Activated naive CD4-positive, alpha-beta T cell treated with anti-CD3 and anti-CD28 coated beads, Interleukin-2, amount 50 U/mL, for 24 hours (primary cell): ENCODE results near the gene UBE2J2.

Experiments used
- H3K27ac Mint-ChIP-seq: one replicate; pipeline ENCODE4 v1.8.0; 2021; ENCODE audit warnings: mild to moderate bottlenecking, mixed read lengths
- H3K27me3 Mint-ChIP-seq: one replicate; pipeline ENCODE4 v1.8.0; 2021; ENCODE audit warnings: mixed read lengths
- H3K36me3 Mint-ChIP-seq: one replicate; pipeline ENCODE4 v1.8.0; 2021; ENCODE audit warnings: mixed read lengths
- H3K4me1 Mint-ChIP-seq: one replicate; pipeline ENCODE4 v1.8.0; 2021; ENCODE audit warnings: mixed read lengths
- H3K4me3 Mint-ChIP-seq: one replicate; pipeline ENCODE4 v1.8.0; 2021; ENCODE audit warnings: mild to moderate bottlenecking, mixed read lengths
- H3K9me3 Mint-ChIP-seq: one replicate; pipeline ENCODE4 v1.8.0; 2021; ENCODE audit warnings: mixed read lengths

UBE2J2 gene

DNA sequence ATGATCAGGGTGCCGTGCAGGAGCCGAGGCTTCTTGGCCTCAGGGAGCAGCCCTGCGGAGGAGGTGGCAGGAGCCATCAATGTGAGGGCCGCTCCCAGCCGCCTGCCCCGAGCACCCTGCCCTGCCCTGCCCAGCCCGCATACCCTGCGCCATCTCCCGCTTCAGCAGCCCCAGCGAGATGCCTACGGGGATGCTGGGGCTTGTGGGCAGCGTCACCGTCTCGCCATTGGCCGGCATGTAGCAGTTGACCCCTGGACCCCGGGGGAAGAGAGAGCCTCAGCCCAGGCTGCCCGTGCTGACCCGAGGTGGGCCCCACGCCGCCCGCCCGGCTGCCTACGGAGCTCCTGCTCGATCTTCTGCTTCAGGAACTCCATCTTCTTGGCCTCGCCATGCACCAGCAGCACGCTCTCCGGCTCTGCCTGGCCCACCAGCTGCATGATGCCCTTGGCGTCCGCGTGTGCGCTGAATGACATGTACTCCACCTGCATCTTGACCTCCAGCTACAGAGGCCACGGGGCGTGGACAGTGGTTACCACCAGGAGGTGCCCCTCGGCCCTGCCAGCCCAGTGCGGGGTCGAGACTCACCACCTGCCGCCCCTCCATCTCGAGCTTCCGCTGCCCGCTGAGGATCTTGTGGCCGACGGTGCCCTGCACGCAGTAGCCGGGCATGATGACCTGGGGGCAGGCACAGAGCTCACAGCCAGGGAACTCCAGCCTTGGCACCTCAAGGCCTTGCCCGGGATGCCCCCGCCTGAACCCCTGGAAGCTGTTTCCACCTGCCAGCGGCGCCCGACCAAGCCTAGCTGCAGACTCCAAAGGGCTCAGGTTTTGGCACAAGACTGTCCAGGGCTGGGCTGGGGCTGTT is 39.0 kb upstream of the UBE2J2 start:
- Mint-ChIP-seq H3K4me3 (no peak overlapping the region), H3K9me3 (no peaks in the 10 kb centered on the region), H3K27ac (no peak overlapping the region), H3K36me3 (peaks cover 6% of the 10 kb centered on the region), H3K4me1 (no peaks in the 10 kb centered on the region), H3K27me3 (no peaks in the 10 kb centered on the region)

DNA sequence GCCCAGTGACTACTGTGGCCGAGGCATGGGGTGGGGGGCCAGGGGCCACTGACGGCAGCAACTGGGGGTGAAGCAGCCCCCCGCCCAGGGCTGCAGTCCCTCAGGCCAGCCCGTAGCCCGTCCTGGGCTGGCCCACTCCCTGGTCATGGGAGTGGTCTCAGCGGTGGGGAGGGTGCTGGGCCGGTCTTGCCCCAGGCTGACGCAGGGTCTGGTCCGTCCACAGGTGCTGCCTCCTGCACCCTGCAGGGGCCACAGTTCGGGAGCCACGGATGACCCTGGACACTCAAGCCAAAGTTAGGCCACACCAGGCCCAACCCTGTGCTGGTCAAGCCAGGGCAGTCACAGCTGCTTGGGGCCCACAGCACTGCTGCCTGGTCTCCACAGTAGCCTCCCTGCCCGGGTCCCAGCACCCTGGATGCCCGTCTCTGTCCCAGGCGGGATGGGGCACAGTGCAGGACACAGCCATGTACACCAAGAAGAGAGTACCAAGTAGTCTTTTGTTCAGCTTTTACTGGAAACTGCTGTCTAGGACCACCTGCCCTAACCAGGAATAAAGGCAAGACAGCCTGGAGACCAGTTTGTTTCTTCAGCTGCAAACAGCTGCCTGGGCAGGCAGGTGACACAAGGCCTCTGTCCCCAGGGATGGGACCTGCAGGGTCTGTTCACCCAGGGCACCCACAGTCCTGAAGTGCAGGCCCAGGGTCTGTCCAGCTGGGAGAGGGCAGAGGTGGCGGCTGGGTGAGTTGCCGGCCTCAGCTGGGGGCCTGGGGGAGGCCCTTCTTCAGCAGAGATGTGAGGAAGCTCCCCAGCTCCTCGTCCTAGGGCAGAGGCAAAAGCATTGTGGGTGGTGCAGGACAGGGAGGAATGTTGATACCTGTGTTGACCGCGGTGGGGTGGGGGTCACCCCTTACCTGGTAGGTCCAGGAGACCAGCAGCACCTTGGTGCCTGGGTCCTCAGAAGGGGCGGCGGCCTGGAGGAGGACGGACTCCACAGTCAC is 37.8 kb upstream of the UBE2J2 start:
- Mint-ChIP-seq H3K4me3 (no peak overlapping the region), H3K27ac (no peak overlapping the region), H3K27me3 (no peaks in the 10 kb centered on the region), H3K9me3 (no peaks in the 10 kb centered on the region), H3K36me3 (peaks cover 3% of the 10 kb centered on the region), H3K4me1 (peaks cover 8% of the 10 kb centered on the region)

DNA sequence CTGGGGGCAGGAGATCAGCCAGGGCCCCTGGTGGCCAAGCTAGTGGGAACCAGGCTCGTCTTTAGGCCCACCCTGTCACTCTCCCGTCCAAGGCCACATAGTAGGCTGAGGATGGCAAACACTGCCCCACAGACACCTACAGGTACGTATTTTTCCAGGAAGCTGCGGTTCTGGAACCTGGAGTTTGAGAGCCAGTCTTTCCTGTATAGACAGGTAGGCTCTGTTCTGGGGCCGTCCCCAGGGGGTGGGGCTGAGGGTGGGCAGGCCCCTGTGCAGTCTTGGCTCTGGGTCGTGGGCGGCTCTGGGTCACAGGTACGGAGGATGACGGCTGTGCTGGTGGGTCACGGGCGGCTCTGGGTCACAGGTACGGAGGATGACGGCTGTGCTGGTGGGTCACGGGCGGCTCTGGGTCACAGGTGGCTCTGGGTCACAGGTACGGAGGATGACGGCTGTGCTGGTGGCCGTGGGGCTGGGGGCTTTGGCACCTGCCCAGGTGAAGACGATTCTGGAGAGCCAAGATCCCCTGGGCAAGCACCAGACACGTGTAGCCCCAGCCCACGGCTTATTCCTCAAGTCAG is 36.9 kb upstream of the UBE2J2 start:
- peaks cover 15% of the 10 kb centered on the region for H3K4me1 Mint-ChIP-seq
- H3K27ac Mint-ChIP-seq: no peak overlapping the region
- no peaks in the 10 kb centered on the region for H3K9me3 Mint-ChIP-seq
- H3K4me3 Mint-ChIP-seq: peak overlapping the region; percentile 61
- peaks cover 3% of the 10 kb centered on the region for H3K36me3 Mint-ChIP-seq
- H3K27me3 Mint-ChIP-seq: no peaks in the 10 kb centered on the region

- Mint-ChIP-seq H3K27ac (no peak overlapping the region), H3K4me1 (peaks cover 15% of the 10 kb centered on the region), H3K27me3 (no peaks in the 10 kb centered on the region), H3K4me3 (peak overlapping the region; percentile 80), H3K9me3 (no peaks in the 10 kb centered on the region), H3K36me3 (peaks cover 3% of the 10 kb centered on the region)
Measured at GRCh38 chr1:1310109-1310385, 36.4 kb upstream of the UBE2J2 start.

GRCh38 chr1:1309251-1310108 is 35.8 kb upstream of the UBE2J2 start:
- Mint-ChIP-seq H3K4me3 (peak overlapping the region; percentile 80), H3K4me1 (peaks cover 15% of the 10 kb centered on the region), H3K9me3 (no peaks in the 10 kb centered on the region), H3K36me3 (peaks cover 2% of the 10 kb centered on the region), H3K27ac (no peak overlapping the region), H3K27me3 (no peaks in the 10 kb centered on the region)

DNA sequence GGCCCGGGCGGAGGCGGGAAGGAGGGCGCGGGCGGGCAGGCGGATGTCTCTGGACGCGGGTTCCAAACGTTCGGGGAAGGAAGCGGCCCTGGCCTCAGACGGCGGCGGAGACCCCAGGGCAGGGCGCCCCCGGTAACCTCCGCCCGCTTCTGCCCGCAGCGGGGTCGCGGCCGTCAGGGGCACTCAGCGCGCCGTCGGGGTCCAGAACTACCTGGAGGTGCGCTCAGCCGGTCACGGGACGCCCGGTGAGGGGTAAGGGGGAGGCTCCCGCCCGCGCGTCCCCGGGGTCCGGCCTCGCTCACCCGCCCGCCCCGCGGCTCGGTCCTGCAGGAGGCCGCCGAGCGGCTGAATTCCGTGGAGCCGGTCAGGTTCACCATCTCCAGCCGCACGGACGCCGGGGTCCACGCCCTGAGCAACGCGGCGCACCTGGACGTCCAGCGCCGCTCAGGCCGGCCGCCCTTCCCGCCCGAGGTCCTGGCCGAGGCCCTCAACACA is 35.1 kb upstream of the UBE2J2 start:
- Mint-ChIP-seq H3K36me3 (peaks cover 2% of the 10 kb centered on the region), H3K4me3 (peak overlapping the region; percentile 88), H3K4me1 (peaks cover 15% of the 10 kb centered on the region), H3K27ac (peak overlapping the region; percentile 91), H3K9me3 (no peaks in the 10 kb centered on the region), H3K27me3 (no peaks in the 10 kb centered on the region)

- Mint-ChIP-seq H3K4me3 (peak within 1 kb of the TSS; percentile 88), H3K4me1 (peaks cover 15% of the 10 kb centered on the region), H3K27ac (peak within 1 kb of the TSS; percentile 91), H3K36me3 (no peaks in the 10 kb centered on the region), H3K9me3 (no peaks in the 10 kb centered on the region), H3K27me3 (no peaks in the 10 kb centered on the region)
Measured at GRCh38 chr1:1307923-1308755, 34.5 kb upstream of the UBE2J2 start, which contains the start of the genes ACAP3 and PUSL1. Gene ACAP3, minus strand, starts transcription at chr1:1307930. Its CDS starts 115 bp downstream, at chr1:1307815. Gene PUSL1, plus strand, starts transcription at chr1:1308597. Its CDS starts 47 bp downstream, at chr1:1308644.

- H3K4me3 Mint-ChIP-seq: peak overlapping the region; percentile 88
- H3K27ac Mint-ChIP-seq: peak overlapping the region; percentile 83
- H3K4me1 Mint-ChIP-seq: peaks cover 15% of the 10 kb centered on the region
- H3K9me3 Mint-ChIP-seq: no peaks in the 10 kb centered on the region
- no peaks in the 10 kb centered on the region for H3K36me3 Mint-ChIP-seq
- H3K27me3 Mint-ChIP-seq: no peaks in the 10 kb centered on the region
Measured at GRCh38 chr1:1307261-1307922, 33.7 kb upstream of the UBE2J2 start.

- Mint-ChIP-seq H3K4me3 (peak overlapping the region; percentile 88), H3K4me1 (peaks cover 15% of the 10 kb centered on the region), H3K9me3 (no peaks in the 10 kb centered on the region), H3K36me3 (no peaks in the 10 kb centered on the region), H3K27ac (peak overlapping the region; percentile 83), H3K27me3 (no peaks in the 10 kb centered on the region)
Measured at GRCh38 chr1:1306661-1307260, 33.1 kb upstream of the UBE2J2 start.

DNA sequence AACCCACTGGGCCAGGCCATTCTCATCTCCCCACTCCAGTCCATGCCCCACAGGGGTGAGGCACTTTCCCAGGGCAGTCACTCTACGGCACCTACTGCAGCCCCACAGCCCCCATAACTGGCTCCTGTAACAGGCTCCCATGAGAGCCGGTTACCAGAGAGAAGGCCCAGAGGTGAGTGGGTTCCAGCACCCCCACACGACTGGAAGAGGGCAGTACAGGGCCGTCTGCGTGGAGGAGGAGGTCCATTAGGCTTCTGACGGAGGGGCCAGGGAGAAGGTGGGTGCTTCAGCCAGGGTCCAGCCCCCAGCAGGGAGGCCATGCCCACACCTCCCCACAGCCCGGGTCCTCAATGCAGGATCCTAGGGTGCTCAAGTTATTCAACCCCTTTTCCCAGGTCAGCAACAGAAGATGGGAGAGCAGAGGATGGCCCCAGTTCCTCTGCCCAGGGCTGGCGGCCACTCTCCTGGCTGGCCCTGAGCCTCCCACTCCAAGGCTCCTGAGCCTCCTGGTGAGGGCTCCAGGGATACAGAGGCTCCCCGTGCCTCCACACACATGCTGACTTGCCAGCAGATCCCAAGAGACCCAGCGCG is 32.5 kb upstream of the UBE2J2 start:
- H3K9me3 Mint-ChIP-seq: no peaks in the 10 kb centered on the region
- peaks cover 15% of the 10 kb centered on the region for H3K4me1 Mint-ChIP-seq
- peak overlapping the region; percentile 88 for H3K4me3 Mint-ChIP-seq
- peak overlapping the region; percentile 83 for H3K27ac Mint-ChIP-seq
- no peaks in the 10 kb centered on the region for H3K36me3 Mint-ChIP-seq
- no peaks in the 10 kb centered on the region for H3K27me3 Mint-ChIP-seq

DNA sequence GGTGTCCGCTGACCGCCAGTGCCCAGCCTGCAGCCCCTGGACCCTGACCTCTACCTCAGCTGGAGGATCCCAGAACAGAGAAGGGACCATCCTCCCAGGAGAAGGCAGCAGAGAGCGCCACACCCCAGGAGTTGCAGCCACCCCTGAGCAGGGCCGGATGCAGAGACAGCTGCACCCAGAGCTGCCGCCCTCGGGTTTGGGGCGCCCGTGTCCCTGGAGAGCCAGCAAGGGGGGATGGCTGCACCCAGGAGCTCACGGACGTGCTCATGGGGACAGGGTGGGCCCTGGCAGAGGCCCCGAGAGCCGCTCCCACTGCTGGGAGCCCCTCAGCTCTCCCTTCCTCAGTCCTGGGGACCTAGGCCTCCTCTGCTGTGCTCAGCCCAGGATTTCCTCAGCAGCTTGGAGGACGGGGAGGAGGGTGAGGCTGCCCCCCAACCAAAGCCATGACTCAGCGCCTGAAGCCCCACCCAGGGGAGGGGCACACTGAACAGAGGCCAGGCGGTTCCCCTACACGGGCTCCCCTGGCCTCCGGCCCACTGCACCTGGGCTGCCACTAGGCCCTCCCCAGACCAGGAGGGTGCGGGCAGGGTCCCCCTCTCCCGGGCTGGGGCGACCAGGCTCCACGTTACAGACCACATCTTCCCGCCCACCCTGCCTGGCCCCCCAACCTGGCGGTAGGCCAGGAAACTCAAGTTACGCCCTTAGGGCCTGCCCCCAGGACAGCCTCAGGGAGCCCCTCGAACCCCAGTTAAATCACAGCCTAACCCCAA is 31.8 kb upstream of the UBE2J2 start:
- Mint-ChIP-seq H3K4me1 (peaks cover 15% of the 10 kb centered on the region), H3K36me3 (no peaks in the 10 kb centered on the region), H3K27me3 (no peaks in the 10 kb centered on the region), H3K27ac (peak overlapping the region; percentile 17), H3K4me3 (peak overlapping the region; percentile 88), H3K9me3 (no peaks in the 10 kb centered on the region)
